Tibial nerve (tissue), 4 donors: ENCODE data around the gene SMTNL2.

Source experiments
- EP300 ChIP-seq, 2 donors: sonication (generic); formaldehyde crosslinking; IDR thresholded peaks; one replicate each; pipeline ENCODE4 v1.6.1; 2017; ENCODE audit warnings: antibody characterized with exemption in 2 of 2, mild to moderate bottlenecking in 1 of 2
- POLR2A ChIP-seq, 2 donors: fragments of 450-650 bp; IDR thresholded peaks; one replicate each; pipeline ENCODE4 v1.6.1; 2017; ENCODE audit warnings: antibody characterized with exemption in 2 of 2, mild to moderate bottlenecking in 2 of 2, moderate library complexity in 2 of 2
- TF ChIP-seq, protein P1 (sequence below), 5 experiments: fragments of 200-600 bp in 3 of 5; fragments of 450-650 bp in 2 of 5; sonication (generic) in 3 of 5; IDR thresholded peaks; one replicate each; pipeline ENCODE4 v1.5.1; 2016 to 2019; ENCODE audit warnings: antibody characterized with exemption in 5 of 5, mild to moderate bottlenecking in 3 of 5, moderate library complexity in 2 of 5

DNA sequence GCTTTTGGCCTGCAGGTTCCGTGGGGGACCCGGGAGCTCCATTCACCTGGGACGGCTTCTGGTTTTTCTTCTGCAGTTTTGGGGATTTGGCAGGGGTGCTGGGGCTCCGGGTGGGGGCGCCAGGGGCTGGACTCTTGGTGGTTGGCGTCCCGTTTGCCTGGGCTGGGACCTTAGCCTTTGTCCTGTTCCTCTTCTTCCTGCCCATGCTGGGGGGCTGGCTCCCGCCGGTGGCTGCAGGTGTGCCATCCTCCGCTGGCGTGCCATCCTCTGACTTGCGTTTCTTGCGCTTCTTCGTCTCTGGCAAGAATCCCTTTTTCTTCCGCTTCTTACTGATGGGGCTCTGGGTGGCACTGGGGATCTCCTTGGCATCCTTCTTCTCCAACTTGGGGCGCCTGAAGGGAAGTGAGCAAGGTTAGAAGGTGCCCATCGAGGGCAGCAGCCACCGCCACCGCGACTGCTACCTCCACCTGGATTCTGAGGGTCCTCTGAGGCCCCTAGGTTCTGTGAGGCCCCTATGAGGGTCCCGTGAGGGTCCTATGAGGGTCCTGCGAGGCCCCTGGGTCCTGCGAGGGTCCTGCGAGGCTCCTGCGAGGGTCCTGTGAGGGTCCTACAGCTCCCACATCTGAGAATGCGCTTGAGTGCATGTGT is 44.6 kb upstream of the SMTNL2 start:
- TF ChIP-seq, protein P1, sequence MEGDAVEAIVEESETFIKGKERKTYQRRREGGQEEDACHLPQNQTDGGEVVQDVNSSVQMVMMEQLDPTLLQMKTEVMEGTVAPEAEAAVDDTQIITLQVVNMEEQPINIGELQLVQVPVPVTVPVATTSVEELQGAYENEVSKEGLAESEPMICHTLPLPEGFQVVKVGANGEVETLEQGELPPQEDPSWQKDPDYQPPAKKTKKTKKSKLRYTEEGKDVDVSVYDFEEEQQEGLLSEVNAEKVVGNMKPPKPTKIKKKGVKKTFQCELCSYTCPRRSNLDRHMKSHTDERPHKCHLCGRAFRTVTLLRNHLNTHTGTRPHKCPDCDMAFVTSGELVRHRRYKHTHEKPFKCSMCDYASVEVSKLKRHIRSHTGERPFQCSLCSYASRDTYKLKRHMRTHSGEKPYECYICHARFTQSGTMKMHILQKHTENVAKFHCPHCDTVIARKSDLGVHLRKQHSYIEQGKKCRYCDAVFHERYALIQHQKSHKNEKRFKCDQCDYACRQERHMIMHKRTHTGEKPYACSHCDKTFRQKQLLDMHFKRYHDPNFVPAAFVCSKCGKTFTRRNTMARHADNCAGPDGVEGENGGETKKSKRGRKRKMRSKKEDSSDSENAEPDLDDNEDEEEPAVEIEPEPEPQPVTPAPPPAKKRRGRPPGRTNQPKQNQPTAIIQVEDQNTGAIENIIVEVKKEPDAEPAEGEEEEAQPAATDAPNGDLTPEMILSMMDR (IDR thresholded peaks at IDR 0.05): no peak
- no peak for TF ChIP-seq POLR2A (IDR thresholded peaks at IDR 0.05)
- TF ChIP-seq EP300 (IDR thresholded peaks at IDR 0.05): no peak
